HG02840 (cell line): ENCODE data around the gene CCDC68.
"Not testable (repeated sequence)": the region's sequence is repeated elsewhere in the genome, so short reads cannot be mapped to it uniquely, and the experiment has no call there.

Experiments
- ATAC-seq: cut with Tn5 transposase; IDR thresholded peaks from one replicate; pipeline ENCODE4 v1.9.1; 2021; ENCODE audit warnings: mild to moderate bottlenecking, moderate library complexity, moderate number of reproducible peaks; ENCODE audit not compliant: unreplicated experiment, low FRiP score

The CCDC68 gene

GRCh38 chr18:54881229-54881768 is 78.0 kb downstream of the CCDC68 start:
- ATAC-seq = no peak

GRCh38 chr18:54880395-54881105 is 78.7 kb downstream of the CCDC68 start:
- ATAC-seq = no peak

- ATAC-seq = no peak
Measured at GRCh38 chr18:54879691-54880090, 79.6 kb downstream of the CCDC68 start.

GRCh38 chr18:54878659-54879358 is 80.5 kb downstream of the CCDC68 start:
- ATAC-seq = no peak

- no peak for ATAC-seq
Measured at GRCh38 chr18:54878159-54878622, 81.1 kb downstream of the CCDC68 start.

GRCh38 chr18:54877076-54877475 is 82.2 kb downstream of the CCDC68 start:
- ATAC-seq = no peak

- no peak for ATAC-seq
Measured at GRCh38 chr18:54875063-54875462, 84.2 kb downstream of the CCDC68 start.

GRCh38 chr18:54873884-54874255 is 85.4 kb downstream of the CCDC68 start:
- ATAC-seq = no peak

- no peak for ATAC-seq
Measured at GRCh38 chr18:54872681-54873080, 86.6 kb downstream of the CCDC68 start.

GRCh38 chr18:54871231-54871630 is 88.0 kb downstream of the CCDC68 start:
- no peak for ATAC-seq

GRCh38 chr18:54867131-54867530 is 92.1 kb downstream of the CCDC68 start:
- ATAC-seq = no peak

GRCh38 chr18:54860941-54861340 is 98.3 kb downstream of the CCDC68 start:
- no peak for ATAC-seq

GRCh38 chr18:54859667-54860421 is 99.4 kb downstream of the CCDC68 start:
- no peak for ATAC-seq

GRCh38 chr18:54857499-54857898 is 101.8 kb downstream of the CCDC68 start:
- ATAC-seq = no peak

GRCh38 chr18:54856105-54856646 is 103.1 kb downstream of the CCDC68 start:
- ATAC-seq = no peak

- ATAC-seq = not testable (repeated sequence)
Measured at GRCh38 chr18:54855050-54855449, 104.2 kb downstream of the CCDC68 start.

GRCh38 chr18:54852780-54853675 is 106.2 kb downstream of the CCDC68 start:
- ATAC-seq = no peak
